HG03460 (cell line): Measurements from ENCODE around the gene CXorf49.
"Not testable (repeated sequence)": the region's sequence is repeated elsewhere in the genome, so short reads cannot be mapped to it uniquely, and the experiment has no call there.

ENCODE experiments used
- ATAC-seq: cut with Tn5 transposase; IDR thresholded peaks from one replicate; pipeline ENCODE4 v1.9.1; 2021; ENCODE audit not compliant: unreplicated experiment

CXorf49 gene

GRCh38 chrX:71675636-71676035 is 42.4 kb downstream of the CXorf49 start:
- ATAC-seq = not testable (repeated sequence)

DNA sequence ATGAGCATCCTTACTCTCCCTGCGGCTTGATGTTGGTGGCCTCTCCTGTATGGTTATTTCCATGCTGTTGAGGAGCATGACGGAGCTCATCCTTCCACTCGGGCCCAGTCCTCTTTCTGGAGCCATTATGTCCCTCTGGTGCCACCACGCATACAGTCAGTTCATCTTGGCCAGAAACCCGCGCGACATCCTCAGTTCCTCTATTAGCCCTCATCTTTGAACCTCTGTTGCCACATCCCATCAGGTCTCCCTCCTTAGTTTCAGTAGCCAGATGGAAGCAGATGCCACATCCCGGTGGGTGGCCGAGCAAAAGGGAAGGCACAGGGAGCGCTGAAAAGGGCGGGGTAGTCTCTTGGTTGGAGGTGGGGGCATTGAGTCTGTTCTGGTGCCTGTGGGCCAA is 46.1 kb downstream of the CXorf49 start:
- ATAC-seq = no peak

GRCh38 chrX:71671043-71671780 is 46.9 kb downstream of the CXorf49 start:
- ATAC-seq = no peak

DNA sequence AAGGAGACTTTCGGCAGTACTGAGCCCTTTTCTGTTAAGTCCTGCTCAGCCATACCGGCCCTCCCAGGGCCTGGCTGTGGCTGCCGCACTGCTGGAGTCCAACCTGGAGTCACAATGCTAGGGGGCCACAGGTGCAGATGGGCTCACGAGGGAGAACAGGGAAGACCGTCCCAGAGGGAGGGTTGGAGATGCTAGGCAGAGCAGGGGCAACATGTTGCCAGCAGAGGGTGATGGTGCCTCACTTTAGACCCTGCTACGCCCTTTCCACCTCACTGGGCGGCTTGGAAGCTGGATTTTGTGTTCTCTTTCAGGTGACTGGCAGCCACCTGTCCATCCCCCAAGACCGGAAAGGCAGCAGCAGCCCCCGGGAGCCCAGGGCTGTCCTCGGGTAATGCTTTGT is 48.1 kb downstream of the CXorf49 start:
- ATAC-seq = not testable (repeated sequence)

GRCh38 chrX:71669492-71669891 is 48.6 kb downstream of the CXorf49 start:
- no peak for ATAC-seq

DNA sequence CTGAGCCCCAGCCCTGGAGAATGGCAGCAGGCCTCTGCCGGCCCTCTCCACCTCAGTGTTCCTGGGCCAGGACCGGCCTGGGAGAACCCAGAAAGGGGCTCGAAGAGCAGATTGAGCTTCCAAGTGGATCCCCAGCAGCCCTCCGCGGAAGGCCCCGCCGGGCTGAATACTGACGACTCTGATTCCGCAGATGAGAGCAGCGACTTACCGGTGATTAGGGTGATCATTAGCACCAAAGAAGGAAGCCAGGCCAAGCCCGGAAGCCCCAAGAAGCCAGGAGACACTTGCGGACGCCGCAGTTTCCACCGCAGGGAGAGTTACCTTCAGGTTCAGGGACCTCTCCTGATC is 49.9 kb downstream of the CXorf49 start:
- no peak for ATAC-seq

GRCh38 chrX:71667328-71668247 is 50.5 kb downstream of the CXorf49 start, which contains the start of gene LOC101059915:
TSS of gene LOC101059915 (plus strand) at chrX:71667546.
- no peak for ATAC-seq

GRCh38 chrX:71666240-71667223 is 51.6 kb downstream of the CXorf49 start:
- no peak for ATAC-seq

DNA sequence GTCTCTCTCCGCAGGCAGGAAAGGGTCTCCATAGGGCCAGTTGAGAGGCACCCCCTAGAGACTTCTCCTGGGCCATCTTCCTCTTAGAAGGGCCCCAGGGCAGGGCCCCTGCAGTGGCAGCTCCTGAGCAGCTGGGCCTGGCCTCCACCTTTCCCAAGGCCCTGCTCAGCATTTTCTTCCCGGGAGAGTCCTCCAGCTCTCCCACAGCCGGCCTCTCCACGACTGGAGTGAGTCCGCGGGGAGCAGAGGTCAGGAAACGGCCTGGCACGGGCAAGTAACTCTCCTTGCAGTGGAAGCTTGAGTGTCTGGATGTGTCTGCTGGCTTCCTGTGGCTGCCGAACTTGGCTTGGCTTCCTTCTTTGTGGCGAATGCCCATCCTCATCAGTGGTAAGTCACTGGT is 52.3 kb downstream of the CXorf49 start:
- ATAC-seq = no peak

- ATAC-seq = no peak
These were observed 53.1 kb downstream of the CXorf49 start for GRCh38 chrX:71664889-71665491.
